Stimulated activated CD8-positive, alpha-beta memory T cell treated with anti-CD3 and anti-CD28 coated beads, Interleukin-4, amount 100 ng/mL, for 1 hour (primary cell): ENCODE results near the gene TRAM2.

Experiments
- DNase-seq, 2 donors: peaks; one replicate each; pipeline ENCODE4 v3.0.0-alpha.2; 2020; ENCODE audit warnings: low read depth in 2 of 2, low spot score in 1 of 2

The TRAM2 gene

DNA sequence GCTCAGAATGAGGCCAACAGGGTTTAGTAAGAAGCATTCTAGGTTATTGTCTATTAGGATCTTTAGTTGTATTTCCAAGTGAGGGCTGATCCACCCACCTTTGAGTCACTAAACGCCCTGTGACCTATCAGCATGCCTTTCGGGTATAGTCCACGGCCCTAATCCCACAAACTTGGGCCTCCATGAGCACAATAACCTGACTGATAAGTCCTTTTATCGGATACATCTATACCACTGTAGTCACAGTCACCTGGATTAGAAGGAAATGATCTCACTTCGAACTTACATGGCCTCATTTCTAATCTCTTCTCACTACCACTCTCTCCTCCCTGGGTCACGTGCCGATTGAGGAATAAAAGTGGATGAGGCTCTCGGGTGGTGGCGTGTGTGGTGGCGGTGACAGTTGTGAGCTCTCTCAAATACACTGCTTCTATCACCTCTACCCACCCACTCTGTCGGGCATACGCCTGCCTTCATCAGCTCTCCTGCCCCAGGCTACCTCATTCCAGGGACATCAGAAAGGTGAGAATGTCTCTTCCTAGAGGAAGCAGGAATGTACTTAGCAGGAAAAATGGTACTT, 65.2 kb downstream of the TRAM2 start:
- no peak for DNase-seq

- DNase-seq = no peak
Measured at GRCh38 chr6:52511163-52511562, 65.7 kb downstream of the TRAM2 start.

GRCh38 chr6:52510213-52510562, 66.7 kb downstream of the TRAM2 start:
- no peak for DNase-seq

DNA sequence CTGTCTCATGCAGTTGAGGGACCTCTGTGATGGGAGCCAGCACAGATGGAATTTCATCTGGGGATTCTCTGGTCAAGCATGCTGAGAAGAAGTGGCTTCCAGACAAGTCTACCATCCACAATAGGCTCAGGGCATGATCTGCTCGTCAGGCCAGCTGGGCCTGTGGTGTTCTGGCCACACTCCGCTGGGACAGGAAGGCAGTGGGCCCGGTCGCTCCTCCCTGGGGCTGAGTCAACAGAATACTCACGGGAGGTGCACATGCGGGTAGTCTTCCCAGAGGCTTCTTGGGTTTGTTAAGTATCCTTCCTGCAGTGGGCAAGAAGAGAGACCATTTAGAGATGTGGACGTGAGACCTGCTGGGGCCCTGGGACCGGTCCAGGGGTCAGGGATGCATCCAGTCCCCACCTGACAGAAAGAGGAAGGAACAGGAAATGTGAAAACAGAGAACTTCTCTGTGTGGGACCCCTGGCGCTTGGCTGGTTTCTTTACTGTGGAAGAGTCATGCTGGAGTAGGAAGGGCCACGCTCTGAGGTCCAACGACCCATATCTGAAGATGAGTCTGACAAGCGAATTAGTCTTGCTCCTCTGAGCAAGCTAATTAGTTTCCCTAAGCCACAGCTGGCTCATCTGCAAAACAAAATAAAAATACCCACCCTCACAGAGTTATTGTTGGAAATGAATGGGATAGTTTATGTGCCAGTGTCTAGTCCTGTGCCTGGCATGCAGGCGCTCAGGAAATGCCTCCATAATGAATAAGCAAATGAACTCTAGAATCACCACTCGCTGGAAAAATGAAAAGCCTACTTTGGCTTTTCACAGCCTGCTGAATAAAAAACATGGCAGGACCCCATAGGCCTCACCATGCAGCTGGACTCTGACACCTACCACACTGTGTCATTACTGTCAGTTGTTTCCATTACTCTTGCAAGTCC, 67.3 kb downstream of the TRAM2 start:
- DNase-seq = no peak

DNA sequence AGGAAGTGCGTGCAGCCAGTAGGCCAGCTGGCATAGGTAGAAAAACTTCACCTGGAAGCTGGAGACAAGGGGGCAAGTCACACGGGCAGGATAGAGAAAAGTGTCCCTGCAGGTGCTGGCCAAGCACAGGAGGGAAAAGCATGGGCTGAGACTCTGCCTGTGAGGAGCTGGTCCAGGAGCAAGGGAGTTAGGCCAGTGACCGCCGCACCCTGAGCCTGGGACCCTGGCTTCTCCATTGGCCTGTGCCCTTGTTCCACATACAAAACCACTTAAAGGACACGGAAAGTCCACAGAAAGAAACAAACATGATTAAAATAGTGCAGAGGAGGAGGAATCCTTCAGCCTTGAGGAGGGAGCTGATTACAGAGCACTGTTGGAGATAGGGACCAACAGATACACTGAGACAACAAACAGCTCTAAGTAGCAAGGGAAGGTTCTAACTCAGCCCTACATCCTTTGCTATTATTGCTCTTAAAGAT, 68.6 kb downstream of the TRAM2 start:
- DNase-seq = no peak

- DNase-seq = no peak
Measured at GRCh38 chr6:52507557-52508260, 69.2 kb downstream of the TRAM2 start.

DNA sequence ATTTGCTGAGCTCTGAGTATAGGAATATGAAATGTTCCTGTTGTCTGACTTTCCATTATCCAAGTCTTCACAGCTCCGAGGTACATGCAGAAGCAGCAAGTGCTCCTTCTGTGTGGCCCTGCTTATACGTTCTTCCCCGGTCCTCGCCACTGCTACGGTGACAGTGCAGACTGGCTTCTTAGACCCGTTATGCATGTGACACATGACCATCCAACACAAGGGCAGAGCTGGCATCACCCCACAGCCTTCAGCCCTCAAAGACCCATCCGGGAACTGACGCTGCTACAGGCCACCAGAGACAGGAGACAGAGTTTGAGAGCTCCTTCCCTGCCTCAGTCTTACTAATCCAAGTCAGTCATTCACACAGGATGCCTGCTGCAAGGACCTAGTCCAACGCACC, 70.4 kb downstream of the TRAM2 start:
- no peak for DNase-seq

GRCh38 chr6:52505726-52506409, 71.0 kb downstream of the TRAM2 start:
- DNase-seq = no peak

- no peak for DNase-seq
Measured at GRCh38 chr6:52504782-52505136, 72.1 kb downstream of the TRAM2 start.

DNA sequence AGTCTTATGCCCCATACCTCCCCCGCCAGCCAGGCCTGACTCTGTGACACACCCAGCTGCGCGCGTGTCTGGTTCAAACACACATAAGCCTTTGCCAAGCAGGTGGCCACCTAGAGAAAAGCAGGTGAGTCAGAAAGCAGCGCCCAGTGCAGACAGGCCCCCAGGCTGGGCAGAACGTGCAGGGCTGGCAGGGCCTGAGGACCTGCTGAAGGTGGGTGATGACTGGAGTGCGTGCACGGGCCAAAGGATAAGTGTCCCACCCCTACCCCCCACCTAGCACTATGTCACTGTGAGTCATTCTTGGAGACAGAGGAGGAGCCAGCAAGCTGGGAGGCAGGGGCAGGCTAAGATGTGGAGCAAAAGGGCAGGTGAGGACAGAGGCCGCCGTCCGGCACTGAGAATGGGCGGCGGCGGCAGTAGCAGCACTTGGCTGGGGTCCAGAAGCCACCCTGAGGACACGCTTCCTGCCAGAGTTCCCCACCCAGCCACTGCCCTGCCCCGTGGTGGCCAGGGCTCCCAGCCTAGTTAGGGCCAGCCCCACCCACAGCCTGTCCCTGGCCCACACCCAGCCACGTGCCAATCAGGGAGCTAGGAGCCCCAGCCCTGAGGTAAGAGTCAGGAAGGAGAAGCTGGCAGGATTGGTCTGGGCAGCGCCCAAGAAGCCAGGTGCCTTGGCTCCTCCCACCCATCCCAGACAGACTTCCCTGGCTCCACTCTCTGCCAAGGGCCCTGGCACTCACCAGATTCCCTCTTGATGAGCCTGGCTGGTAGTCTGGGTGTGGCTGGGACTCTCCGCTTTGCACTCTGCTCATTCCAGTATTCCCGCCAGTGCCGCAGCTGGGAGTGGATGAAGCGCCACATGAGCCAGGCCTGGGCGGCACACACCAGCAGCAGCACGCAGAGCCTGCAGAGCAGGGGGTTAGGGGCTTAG, 72.7 kb downstream of the TRAM2 start:
- DNase-seq = no peak

DNA sequence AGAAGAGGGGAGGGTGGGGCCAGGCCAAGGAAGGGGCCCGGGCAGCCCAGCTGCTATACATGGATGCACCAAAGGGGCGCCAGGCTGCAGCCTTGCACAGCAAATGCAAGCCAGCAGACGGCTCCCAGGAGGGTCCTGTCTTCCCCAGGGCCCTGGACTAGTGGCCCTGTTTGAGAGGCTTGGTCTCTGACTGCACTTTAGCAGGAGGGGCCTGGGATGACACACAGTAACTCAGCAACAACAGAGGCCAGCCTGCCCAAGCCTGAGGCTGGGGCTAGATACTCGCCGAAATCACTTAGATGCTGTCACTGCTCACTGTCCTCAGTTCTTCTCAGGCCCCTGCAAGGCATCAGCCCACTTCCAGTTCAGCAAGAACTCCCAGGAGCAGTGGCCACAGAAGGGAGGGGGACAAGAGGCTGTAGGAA, 73.5 kb downstream of the TRAM2 start:
- DNase-seq = no peak

GRCh38 chr6:52502306-52503029, 74.4 kb downstream of the TRAM2 start:
- no peak for DNase-seq

- DNase-seq = no peak
Measured at GRCh38 chr6:52500238-52501129, 76.4 kb downstream of the TRAM2 start.

GRCh38 chr6:52499681-52500236, 77.1 kb downstream of the TRAM2 start:
- DNase-seq = no peak

- DNase-seq = no peak
Measured at GRCh38 chr6:52499026-52499425, 77.8 kb downstream of the TRAM2 start.

GRCh38 chr6:52498538-52499017, 78.3 kb downstream of the TRAM2 start:
- no peak for DNase-seq

- DNase-seq = no peak
Measured at GRCh38 chr6:52497652-52498408, 79.0 kb downstream of the TRAM2 start.

GRCh38 chr6:52496631-52497030, 80.2 kb downstream of the TRAM2 start:
- DNase-seq = no peak
